GM21423 (cell line): ENCODE results near the gene C14orf119.

Experiments used
- ATAC-seq: cut with Tn5 transposase; IDR thresholded peaks from one replicate; pipeline ENCODE4 v1.9.1; 2021; ENCODE audit warnings: mild to moderate bottlenecking, moderate library complexity; ENCODE audit not compliant: unreplicated experiment

C14orf119 gene

GRCh38 chr14:23124337-23124954 is 29.1 kb downstream of the C14orf119 start:
- no peak for ATAC-seq

GRCh38 chr14:23125011-23125410 is 29.7 kb downstream of the C14orf119 start:
- no peak for ATAC-seq

GRCh38 chr14:23125933-23126524 is 30.7 kb downstream of the C14orf119 start:
- no peak for ATAC-seq

GRCh38 chr14:23126548-23127278 is 31.4 kb downstream of the C14orf119 start:
- no peak for ATAC-seq

GRCh38 chr14:23127861-23128260 is 32.6 kb downstream of the C14orf119 start:
- ATAC-seq = no peak

GRCh38 chr14:23128969-23129758 is 33.9 kb downstream of the C14orf119 start:
- no peak for ATAC-seq

GRCh38 chr14:23129759-23130316 is 34.5 kb downstream of the C14orf119 start:
- no peak for ATAC-seq

GRCh38 chr14:23130871-23131270 is 35.6 kb downstream of the C14orf119 start:
- ATAC-seq = no peak

- ATAC-seq = no peak
Measured at GRCh38 chr14:23131482-23131881, 36.2 kb downstream of the C14orf119 start.

- ATAC-seq = no peak
Measured at GRCh38 chr14:23132970-23133369, 37.7 kb downstream of the C14orf119 start.

- no peak for ATAC-seq
Measured at GRCh38 chr14:23136566-23137133, 41.3 kb downstream of the C14orf119 start.

GRCh38 chr14:23137192-23137812 is 42.0 kb downstream of the C14orf119 start:
- ATAC-seq = no peak

GRCh38 chr14:23137813-23138535 is 42.7 kb downstream of the C14orf119 start:
- no peak for ATAC-seq

- ATAC-seq = no peak
Measured at GRCh38 chr14:23139874-23140273, 44.6 kb downstream of the C14orf119 start.

GRCh38 chr14:23140371-23140770 is 45.1 kb downstream of the C14orf119 start:
- no peak for ATAC-seq

- no peak for ATAC-seq
Measured at GRCh38 chr14:23141706-23142444, 46.6 kb downstream of the C14orf119 start.

- no peak for ATAC-seq
Measured at GRCh38 chr14:23142826-23143225, 47.5 kb downstream of the C14orf119 start.

GRCh38 chr14:23143911-23144310 is 48.6 kb downstream of the C14orf119 start:
- ATAC-seq = no peak

GRCh38 chr14:23145794-23146350 is 50.6 kb downstream of the C14orf119 start:
- no peak for ATAC-seq
